Neural crest cell (in vitro differentiated cells): ENCODE measurements around the gene EZR. TPM values are rescaled to one million over a fixed set of nuclear protein-coding genes. Genes with fewer than 3 reads are reported as not detected.

Experiments
- DNase-seq: peaks from one replicate; pipeline ENCODE4 v3.0.0; 2021; ENCODE audit warnings: low read depth, mixed read lengths, low spot score
- H3K27ac Mint-ChIP-seq: one replicate; pipeline ENCODE4 v1.8.0; 2021; ENCODE audit warnings: mild to moderate bottlenecking, mixed read lengths; ENCODE audit not compliant: unreplicated experiment
- H3K27me3 Mint-ChIP-seq: 2 replicates; pipeline ENCODE4 v1.8.0; 2021; ENCODE audit warnings: low read depth, mild to moderate bottlenecking, mixed read lengths
- H3K36me3 Mint-ChIP-seq: 2 replicates; pipeline ENCODE4 v1.8.0; 2021; ENCODE audit warnings: low read depth, mild to moderate bottlenecking, mixed read lengths
- H3K4me1 Mint-ChIP-seq: 2 replicates; pipeline ENCODE4 v1.8.0; 2021; ENCODE audit warnings: mixed read lengths
- H3K4me3 Mint-ChIP-seq: one replicate; pipeline ENCODE4 v1.8.0; 2021; ENCODE audit warnings: mild to moderate bottlenecking, mixed read lengths
- H3K9me3 Mint-ChIP-seq: 2 replicates; pipeline ENCODE4 v1.8.0; 2021; ENCODE audit warnings: mixed read lengths
- CTCF ChIP-seq: fragments of 200-600 bp; sonication (generic); conservative IDR thresholded peaks from 2 replicates; pipeline ENCODE4 v1.5.0; 2021; ENCODE audit warnings: antibody characterized with exemption, mild to moderate bottlenecking
- total RNA-seq: library from RNA; stranded (reverse); gene quantifications from 2 replicates; pipeline ENCODE4 v1.2.1, GENCODE V29; 2021

The EZR gene
- total RNA-seq, 1 donor from 2014 or later, result 88.2 TPM

GRCh38 chr6:158772851-158773371 lies 46.3 kb downstream of the EZR start:
- Mint-ChIP-seq H3K27me3 (no peaks in the 10 kb centered on the region), H3K36me3 (peaks cover 35% of the 10 kb centered on the region), H3K27ac (no peak overlapping the region), H3K9me3 (no peaks in the 10 kb centered on the region), H3K4me3 (no peak overlapping the region), H3K4me1 (peaks cover 24% of the 10 kb centered on the region)
- no peak for DNase-seq
- TF ChIP-seq CTCF, result no peak

- no peak for DNase-seq
- Mint-ChIP-seq H3K4me3 (no peak overlapping the region), H3K9me3 (no peaks in the 10 kb centered on the region), H3K27me3 (no peaks in the 10 kb centered on the region), H3K4me1 (peaks cover 24% of the 10 kb centered on the region), H3K36me3 (peaks cover 35% of the 10 kb centered on the region), H3K27ac (peak overlapping the region; percentile 7)
- TF ChIP-seq CTCF, result no peak
Measured at GRCh38 chr6:158772172-158772571, 47.0 kb downstream of the EZR start.

- H3K4me1 Mint-ChIP-seq, result peaks cover 24% of the 10 kb centered on the region
- peak overlapping the region; percentile 7 for H3K27ac Mint-ChIP-seq
- H3K27me3 Mint-ChIP-seq, result no peaks in the 10 kb centered on the region
- no peaks in the 10 kb centered on the region for H3K9me3 Mint-ChIP-seq
- peaks cover 31% of the 10 kb centered on the region for H3K36me3 Mint-ChIP-seq
- DNase-seq, result no peak
- no peak for TF ChIP-seq CTCF
- no peak overlapping the region for H3K4me3 Mint-ChIP-seq
Measured at GRCh38 chr6:158771399-158772152, 47.6 kb downstream of the EZR start.

- H3K27ac Mint-ChIP-seq, result peak overlapping the region; percentile 50
- H3K9me3 Mint-ChIP-seq, result no peaks in the 10 kb centered on the region
- peaks cover 31% of the 10 kb centered on the region for H3K36me3 Mint-ChIP-seq
- no peak overlapping the region for H3K4me3 Mint-ChIP-seq
- no peak for DNase-seq
- no peaks in the 10 kb centered on the region for H3K27me3 Mint-ChIP-seq
- no peak for TF ChIP-seq CTCF
- peaks cover 24% of the 10 kb centered on the region for H3K4me1 Mint-ChIP-seq
Measured at GRCh38 chr6:158770533-158771330, 48.4 kb downstream of the EZR start.

GRCh38 chr6:158769771-158770432 lies 49.3 kb downstream of the EZR start:
- Mint-ChIP-seq H3K36me3 (peaks cover 27% of the 10 kb centered on the region), H3K9me3 (no peaks in the 10 kb centered on the region), H3K4me1 (peaks cover 24% of the 10 kb centered on the region), H3K27me3 (no peaks in the 10 kb centered on the region), H3K4me3 (no peak overlapping the region), H3K27ac (peak overlapping the region; percentile 78)
- no peak for TF ChIP-seq CTCF
- DNase-seq, result no peak
